ENCODE measurements around the gene ETS1. TPM values are rescaled to one million over a fixed set of nuclear protein-coding genes. Genes with fewer than 3 reads are reported as not detected.
A peak's percentile ranks its signal among the peaks of the same experiment; 100 is the strongest.

The ETS1 gene
- total RNA-seq, 1 donor, result 35.5 TPM

GRCh38 chr11:128499613-128500253, 87.6 kb downstream of the ETS1 start:
- H3K4me3 ChIP-seq (ENCODE audit: low read depth, low read length), result peak overlapping the region; percentile 7

GRCh38 chr11:128498721-128499245, 88.6 kb downstream of the ETS1 start:
- no peak for TF ChIP-seq CTCF (IDR thresholded peaks at IDR 0.05; ENCODE audit: insufficient read depth, low read length)
- DNase-seq (ENCODE audit: low read depth), result no peak

More at GRCh38 chr11:128499613-128500253, 87.6 kb downstream of the ETS1 start:
- TF ChIP-seq CTCF (IDR thresholded peaks at IDR 0.05; ENCODE audit: insufficient read depth, low read length), result no peak
- DNase-seq (ENCODE audit: low read depth), result no peak

GRCh38 chr11:128497776-128498095, 89.6 kb downstream of the ETS1 start:
- DNase-seq (ENCODE audit: low read depth), result no peak
- no peak for TF ChIP-seq CTCF (IDR thresholded peaks at IDR 0.05; ENCODE audit: insufficient read depth, low read length)
- H3K4me3 ChIP-seq (ENCODE audit: low read depth, low read length), result peak overlapping the region; percentile 43

More at GRCh38 chr11:128498721-128499245, 88.6 kb downstream of the ETS1 start:
- H3K4me3 ChIP-seq (ENCODE audit: low read depth, low read length), result no peak overlapping the region

GRCh38 chr11:128497061-128497775, 90.1 kb downstream of the ETS1 start:
- TF ChIP-seq CTCF (IDR thresholded peaks at IDR 0.05; ENCODE audit: insufficient read depth, low read length), result peak; percentile 0
- H3K4me3 ChIP-seq (ENCODE audit: low read depth, low read length), result peak overlapping the region; percentile 43
- peak; percentile 99 for DNase-seq (ENCODE audit: low read depth)

GRCh38 chr11:128496692-128497060, 90.7 kb downstream of the ETS1 start:
- DNase-seq (ENCODE audit: low read depth), result peak; percentile 40
- no peak for TF ChIP-seq CTCF (IDR thresholded peaks at IDR 0.05; ENCODE audit: insufficient read depth, low read length)
- no peak overlapping the region for H3K4me3 ChIP-seq (ENCODE audit: low read depth, low read length)

GRCh38 chr11:128496249-128496648, 91.1 kb downstream of the ETS1 start:
- DNase-seq (ENCODE audit: low read depth), result no peak
- no peak for TF ChIP-seq CTCF (IDR thresholded peaks at IDR 0.05; ENCODE audit: insufficient read depth, low read length)
- no peak overlapping the region for H3K4me3 ChIP-seq (ENCODE audit: low read depth, low read length)

Data from fibroblast of the aortic adventitia (primary cell).